Measurements from ENCODE around the gene RPTOR.

RPTOR gene

GRCh38 chr17:80962356-80963329 lies 418.0 kb downstream of the RPTOR start:
- Mint-ChIP-seq H3K9me3 (no peaks in the 10 kb centered on the region), H3K4me3 (no peak overlapping the region), H3K4me1 (no peaks in the 10 kb centered on the region), H3K27ac (no peak overlapping the region), H3K36me3 (peaks cover 8% of the 10 kb centered on the region), H3K27me3 (no peaks in the 10 kb centered on the region)

GRCh38 chr17:80963812-80964543 lies 419.3 kb downstream of the RPTOR start:
- no peak overlapping the region for H3K4me3 Mint-ChIP-seq
- H3K4me1 Mint-ChIP-seq: no peaks in the 10 kb centered on the region
- no peaks in the 10 kb centered on the region for H3K9me3 Mint-ChIP-seq
- H3K36me3 Mint-ChIP-seq: peaks cover 8% of the 10 kb centered on the region
- no peaks in the 10 kb centered on the region for H3K27me3 Mint-ChIP-seq
- H3K27ac Mint-ChIP-seq: no peak overlapping the region

- peaks cover 8% of the 10 kb centered on the region for H3K36me3 Mint-ChIP-seq
- H3K27ac Mint-ChIP-seq: no peak overlapping the region
- H3K9me3 Mint-ChIP-seq: no peaks in the 10 kb centered on the region
- H3K27me3 Mint-ChIP-seq: no peaks in the 10 kb centered on the region
- no peak overlapping the region for H3K4me3 Mint-ChIP-seq
- no peaks in the 10 kb centered on the region for H3K4me1 Mint-ChIP-seq
These were observed 419.9 kb downstream of the RPTOR start for GRCh38 chr17:80964544-80964856.

GRCh38 chr17:80964859-80965580 lies 420.4 kb downstream of the RPTOR start:
- Mint-ChIP-seq H3K9me3 (no peaks in the 10 kb centered on the region), H3K27ac (peak overlapping the region; percentile 80), H3K36me3 (peaks cover 8% of the 10 kb centered on the region)

GRCh38 chr17:80965606-80966005 lies 421.0 kb downstream of the RPTOR start:
- H3K9me3 Mint-ChIP-seq: no peaks in the 10 kb centered on the region
- H3K27me3 Mint-ChIP-seq: no peaks in the 10 kb centered on the region
- no peak overlapping the region for H3K4me3 Mint-ChIP-seq
- H3K36me3 Mint-ChIP-seq: peaks cover 8% of the 10 kb centered on the region
- H3K4me1 Mint-ChIP-seq: peaks cover 5% of the 10 kb centered on the region
- peak overlapping the region; percentile 80 for H3K27ac Mint-ChIP-seq

More at GRCh38 chr17:80964859-80965580, 420.4 kb downstream of the RPTOR start:
- Mint-ChIP-seq H3K4me3 (no peak overlapping the region), H3K4me1 (no peaks in the 10 kb centered on the region), H3K27me3 (no peaks in the 10 kb centered on the region)

GRCh38 chr17:80967404-80967872 lies 422.8 kb downstream of the RPTOR start:
- no peaks in the 10 kb centered on the region for H3K9me3 Mint-ChIP-seq
- no peak overlapping the region for H3K4me3 Mint-ChIP-seq
- peaks cover 8% of the 10 kb centered on the region for H3K36me3 Mint-ChIP-seq
- H3K27ac Mint-ChIP-seq: no peak overlapping the region
- no peaks in the 10 kb centered on the region for H3K27me3 Mint-ChIP-seq
- H3K4me1 Mint-ChIP-seq: peaks cover 6% of the 10 kb centered on the region

- peaks cover 6% of the 10 kb centered on the region for H3K4me1 Mint-ChIP-seq
- H3K27me3 Mint-ChIP-seq: no peaks in the 10 kb centered on the region
- no peak overlapping the region for H3K4me3 Mint-ChIP-seq
- H3K27ac Mint-ChIP-seq: no peak overlapping the region
- no peaks in the 10 kb centered on the region for H3K9me3 Mint-ChIP-seq
- H3K36me3 Mint-ChIP-seq: peaks cover 8% of the 10 kb centered on the region
These were observed 424.0 kb downstream of the RPTOR start for GRCh38 chr17:80968602-80969029.

GRCh38 chr17:80969030-80969673 lies 424.5 kb downstream of the RPTOR start:
- no peak overlapping the region for H3K4me3 Mint-ChIP-seq
- peaks cover 8% of the 10 kb centered on the region for H3K36me3 Mint-ChIP-seq
- no peaks in the 10 kb centered on the region for H3K27me3 Mint-ChIP-seq
- H3K27ac Mint-ChIP-seq: no peak overlapping the region
- H3K4me1 Mint-ChIP-seq: peaks cover 6% of the 10 kb centered on the region
- H3K9me3 Mint-ChIP-seq: no peaks in the 10 kb centered on the region

- no peaks in the 10 kb centered on the region for H3K27me3 Mint-ChIP-seq
- H3K36me3 Mint-ChIP-seq: peaks cover 3% of the 10 kb centered on the region
- H3K27ac Mint-ChIP-seq: no peak overlapping the region
- H3K4me1 Mint-ChIP-seq: peaks cover 6% of the 10 kb centered on the region
- no peaks in the 10 kb centered on the region for H3K9me3 Mint-ChIP-seq
- H3K4me3 Mint-ChIP-seq: no peak overlapping the region
These were observed 425.0 kb downstream of the RPTOR start for GRCh38 chr17:80969674-80970043.

GRCh38 chr17:80970044-80970761 lies 425.6 kb downstream of the RPTOR start:
- Mint-ChIP-seq H3K27me3 (no peaks in the 10 kb centered on the region), H3K4me3 (peak overlapping the region; percentile 58), H3K9me3 (no peaks in the 10 kb centered on the region), H3K4me1 (peaks cover 6% of the 10 kb centered on the region), H3K27ac (peak overlapping the region; percentile 62), H3K36me3 (peaks cover 3% of the 10 kb centered on the region)

- Mint-ChIP-seq H3K27me3 (no peaks in the 10 kb centered on the region), H3K4me3 (no peak overlapping the region), H3K9me3 (no peaks in the 10 kb centered on the region), H3K27ac (no peak overlapping the region), H3K36me3 (no peaks in the 10 kb centered on the region), H3K4me1 (peaks cover 6% of the 10 kb centered on the region)
These were observed 426.4 kb downstream of the RPTOR start for GRCh38 chr17:80970762-80971703.

- Mint-ChIP-seq H3K4me1 (peaks cover 6% of the 10 kb centered on the region), H3K4me3 (no peak overlapping the region), H3K9me3 (no peaks in the 10 kb centered on the region), H3K36me3 (no peaks in the 10 kb centered on the region), H3K27me3 (no peaks in the 10 kb centered on the region), H3K27ac (no peak overlapping the region)
These were observed 427.2 kb downstream of the RPTOR start for GRCh38 chr17:80971704-80972304.

GRCh38 chr17:80976701-80977100 lies 432.1 kb downstream of the RPTOR start:
- Mint-ChIP-seq H3K4me3 (no peak overlapping the region), H3K9me3 (no peaks in the 10 kb centered on the region), H3K27ac (peak overlapping the region; percentile 35), H3K27me3 (peaks cover 3% of the 10 kb centered on the region), H3K36me3 (peaks cover 1% of the 10 kb centered on the region), H3K4me1 (peaks cover 11% of the 10 kb centered on the region)
